ENCODE measurements around the gene SLC9A9. TPM values are rescaled to one million over a fixed set of nuclear protein-coding genes. Genes with fewer than 3 reads are reported as not detected.

The SLC9A9 gene
- total and polyA plus RNA-seq, 12 donors = 1.3 to 8.4 (median 3.0) TPM

GRCh38 chr3:143240886-143241285 is 607.4 kb downstream of the SLC9A9 start:
- intact Hi-C loops (cut with DNase I) = no loop called here
- no peaks in the 10 kb centered on the region for H3K36me3 ChIP-seq
- ATAC-seq (no peak), DNase-seq (no peak)
- no peak for TF ChIP-seq CTCF (IDR thresholded peaks at IDR 0.05)
- H3K27me3 ChIP-seq = no peaks in the 10 kb centered on the region
- no peak overlapping the region for H3K4me3 ChIP-seq
- peaks cover 0 to 12% (median 0%) of the 10 kb centered on the region in 11 donors for H3K9me3 ChIP-seq
- no peak overlapping the region for H3K27ac ChIP-seq
- WGBS, 2 donors = 71 to 74% methylated on average over 4 of the region's 4 CpGs
- no peaks in the 10 kb centered on the region for H3K4me1 ChIP-seq

- peaks cover 0 to 12% (median 0%) of the 10 kb centered on the region in 11 donors for H3K9me3 ChIP-seq
- H3K27me3 ChIP-seq = no peaks in the 10 kb centered on the region
- no peak overlapping the region for H3K4me3 ChIP-seq
- TF ChIP-seq CTCF (IDR thresholded peaks at IDR 0.05) = no peak
- H3K4me1 ChIP-seq = no peaks in the 10 kb centered on the region
- ATAC-seq (no peak), DNase-seq (no peak)
- H3K27ac ChIP-seq = no peak overlapping the region
- H3K36me3 ChIP-seq = no peaks in the 10 kb centered on the region
- 65 to 90% methylated on average over 3 of the region's 3 CpGs for WGBS, 2 donors
- intact Hi-C loops (cut with DNase I) = no loop called here
Observed at GRCh38 chr3:143239031-143239430, 609.2 kb downstream of the SLC9A9 start.

- intact Hi-C loops (cut with DNase I) = no loop called here
- peaks cover 0 to 12% (median 0%) of the 10 kb centered on the region in 11 donors for H3K9me3 ChIP-seq
- no peak for DNase-seq
- ATAC-seq = no peak
- no peak for TF ChIP-seq CTCF (IDR thresholded peaks at IDR 0.05)
- no peaks in the 10 kb centered on the region for H3K27me3 ChIP-seq
- WGBS, 2 donors = 61 to 70% methylated on average over 8 of the region's 8 CpGs
- H3K4me1 ChIP-seq = no peaks in the 10 kb centered on the region
- no peak overlapping the region for H3K27ac ChIP-seq
- H3K4me3 ChIP-seq = no peak overlapping the region
- H3K36me3 ChIP-seq = no peaks in the 10 kb centered on the region
Observed at GRCh38 chr3:143237077-143237627, 611.1 kb downstream of the SLC9A9 start.

GRCh38 chr3:143236226-143236964 is 611.9 kb downstream of the SLC9A9 start:
- intact Hi-C loops (cut with DNase I) = no loop called here
- Histone ChIP-seq H3K27me3 (no peaks in the 10 kb centered on the region), H3K36me3 (no peaks in the 10 kb centered on the region), H3K9me3 (peaks cover 0 to 12% (median 0%) of the 10 kb centered on the region in 11 donors), H3K4me3 (no peak overlapping the region), H3K4me1 (no peaks in the 10 kb centered on the region), H3K27ac (no peak overlapping the region)
- TF ChIP-seq CTCF (IDR thresholded peaks at IDR 0.05) = no peak
- DNase-seq = no peak
- ATAC-seq = no peak
- 89 to 93% methylated on average over 11 of the region's 11 CpGs for WGBS, 2 donors

All from heart right ventricle (tissue), 16 donors.